Gastrocnemius medialis (tissue), 4 donors: Measurements from ENCODE around the gene SLC44A2.
"Not testable (repeated sequence)": the region's sequence is repeated elsewhere in the genome, so short reads cannot be mapped to it uniquely, and the experiment has no call there.

Source experiments
- POLR2A ChIP-seq, 2 donors: fragments of 450-650 bp; IDR thresholded peaks; one replicate each; pipeline ENCODE4 v1.6.1; 2017; ENCODE audit warnings: antibody characterized with exemption in 2 of 2, mild to moderate bottlenecking in 2 of 2, moderate library complexity in 2 of 2
- TF ChIP-seq, protein P1 (sequence below), 5 experiments: fragments of 450-650 bp in 3 of 5; fragments of 200-600 bp in 2 of 5; sonication (generic) in 2 of 5; IDR thresholded peaks in 4 of 5; conservative IDR thresholded peaks in 1 of 5; 1 replicate in 4 of 5; 2 replicates in 1 of 5; pipeline ENCODE4 v1.5.1; 2016 to 2019; ENCODE audit warnings: antibody characterized with exemption in 5 of 5, mild to moderate bottlenecking in 3 of 5, moderate library complexity in 3 of 5

- TF ChIP-seq, protein P1, sequence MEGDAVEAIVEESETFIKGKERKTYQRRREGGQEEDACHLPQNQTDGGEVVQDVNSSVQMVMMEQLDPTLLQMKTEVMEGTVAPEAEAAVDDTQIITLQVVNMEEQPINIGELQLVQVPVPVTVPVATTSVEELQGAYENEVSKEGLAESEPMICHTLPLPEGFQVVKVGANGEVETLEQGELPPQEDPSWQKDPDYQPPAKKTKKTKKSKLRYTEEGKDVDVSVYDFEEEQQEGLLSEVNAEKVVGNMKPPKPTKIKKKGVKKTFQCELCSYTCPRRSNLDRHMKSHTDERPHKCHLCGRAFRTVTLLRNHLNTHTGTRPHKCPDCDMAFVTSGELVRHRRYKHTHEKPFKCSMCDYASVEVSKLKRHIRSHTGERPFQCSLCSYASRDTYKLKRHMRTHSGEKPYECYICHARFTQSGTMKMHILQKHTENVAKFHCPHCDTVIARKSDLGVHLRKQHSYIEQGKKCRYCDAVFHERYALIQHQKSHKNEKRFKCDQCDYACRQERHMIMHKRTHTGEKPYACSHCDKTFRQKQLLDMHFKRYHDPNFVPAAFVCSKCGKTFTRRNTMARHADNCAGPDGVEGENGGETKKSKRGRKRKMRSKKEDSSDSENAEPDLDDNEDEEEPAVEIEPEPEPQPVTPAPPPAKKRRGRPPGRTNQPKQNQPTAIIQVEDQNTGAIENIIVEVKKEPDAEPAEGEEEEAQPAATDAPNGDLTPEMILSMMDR (IDR thresholded peaks at IDR 0.05 in 4 of 5, conservative IDR thresholded peaks at IDR 0.05 in 1 of 5): not testable (repeated sequence)
- not testable (repeated sequence) for TF ChIP-seq POLR2A (IDR thresholded peaks at IDR 0.05)
Observed at GRCh38 chr19:10671922-10672321, 46.6 kb downstream of the SLC44A2 start.
